GM18502 (cell line): ENCODE measurements around the gene SKIC8.
"Not testable (repeated sequence)": the region's sequence is repeated elsewhere in the genome, so short reads cannot be mapped to it uniquely, and the experiment has no call there.

Experiments used
- ATAC-seq: cut with Tn5 transposase; IDR thresholded peaks from one replicate; pipeline ENCODE4 v1.9.1; 2021; ENCODE audit warnings: mild to moderate bottlenecking; ENCODE audit not compliant: unreplicated experiment, poor library complexity

The SKIC8 gene

DNA sequence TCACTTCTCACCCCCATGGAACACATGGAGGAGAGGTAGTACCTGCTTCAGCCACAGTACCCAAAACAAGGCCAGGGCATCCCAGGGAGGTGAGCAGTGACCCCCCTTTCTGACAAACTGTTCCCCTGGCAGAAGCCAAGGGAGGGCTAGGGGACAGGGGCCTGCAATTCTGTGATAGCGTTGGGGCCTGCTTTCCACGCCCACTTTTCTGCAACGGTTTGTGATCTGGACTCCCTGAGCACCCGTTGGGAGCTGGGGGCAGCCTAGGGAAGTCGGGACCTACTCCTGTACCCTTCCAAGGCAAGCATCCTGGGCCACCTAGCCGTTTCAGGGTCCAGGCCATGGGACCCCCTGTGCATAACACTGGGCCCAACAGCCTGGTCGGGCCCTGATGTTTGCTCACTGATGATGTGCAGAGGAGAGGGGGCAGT, 36.0 kb downstream of the SKIC8 start:
- ATAC-seq, result no peak

DNA sequence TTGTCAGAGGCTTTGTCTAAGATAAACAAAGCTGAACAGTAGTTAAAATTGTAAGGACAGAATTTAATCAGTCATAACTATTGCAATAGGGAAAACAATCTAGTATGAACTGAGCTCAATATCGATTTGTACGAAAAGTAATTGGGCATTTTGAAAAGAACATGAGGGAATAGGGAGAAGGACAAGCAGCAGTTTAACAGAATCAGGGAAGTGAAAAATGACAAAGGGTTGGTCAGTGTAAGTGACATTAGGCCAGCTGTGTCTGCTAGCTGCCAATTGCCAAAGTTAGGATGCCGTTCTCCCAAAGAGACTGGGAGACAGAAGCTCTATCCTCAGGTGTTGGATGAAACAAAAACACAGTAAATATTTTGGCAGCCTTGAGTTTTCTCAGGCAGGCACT, 38.3 kb downstream of the SKIC8 start:
- ATAC-seq, result no peak

DNA sequence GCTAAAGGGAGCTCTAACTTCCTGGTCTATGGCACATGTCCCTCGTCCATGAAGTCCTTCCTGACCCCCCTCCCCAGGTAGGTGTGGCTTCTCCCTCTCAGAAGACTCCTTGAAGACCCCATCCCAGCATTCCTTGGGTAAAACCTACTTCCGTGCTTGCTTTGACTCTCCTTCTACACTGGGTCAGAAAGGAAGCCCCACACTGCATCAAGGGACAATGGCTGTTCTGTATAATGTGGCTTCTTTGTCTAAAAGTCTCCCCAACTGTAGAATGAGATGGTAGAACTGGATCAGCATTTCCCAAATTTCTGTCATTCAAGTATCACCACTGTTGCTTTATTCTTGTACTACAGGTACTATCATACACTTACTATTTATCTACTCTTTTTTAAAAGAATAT, 38.9 kb downstream of the SKIC8 start:
- ATAC-seq, result no peak

DNA sequence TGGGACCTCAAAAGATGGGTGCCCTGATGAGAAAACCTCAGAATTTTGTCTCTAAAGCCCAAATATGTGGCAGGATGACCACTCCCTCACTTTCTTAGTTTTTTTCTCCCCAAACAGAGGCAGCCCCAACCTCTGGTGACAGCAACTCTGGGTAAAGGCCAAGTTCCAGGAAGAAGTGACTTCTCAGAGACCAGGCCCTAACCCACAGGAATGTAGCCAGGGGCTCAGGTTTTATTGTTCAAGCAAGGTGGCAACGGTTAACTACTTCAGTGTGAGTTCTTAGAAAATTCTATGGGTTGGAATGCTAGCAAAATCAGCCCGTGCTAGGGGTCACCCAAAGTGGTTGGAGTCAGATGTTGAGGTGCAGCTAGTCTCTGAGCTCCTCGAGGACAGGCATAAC, 40.2 kb downstream of the SKIC8 start:
- no peak for ATAC-seq

DNA sequence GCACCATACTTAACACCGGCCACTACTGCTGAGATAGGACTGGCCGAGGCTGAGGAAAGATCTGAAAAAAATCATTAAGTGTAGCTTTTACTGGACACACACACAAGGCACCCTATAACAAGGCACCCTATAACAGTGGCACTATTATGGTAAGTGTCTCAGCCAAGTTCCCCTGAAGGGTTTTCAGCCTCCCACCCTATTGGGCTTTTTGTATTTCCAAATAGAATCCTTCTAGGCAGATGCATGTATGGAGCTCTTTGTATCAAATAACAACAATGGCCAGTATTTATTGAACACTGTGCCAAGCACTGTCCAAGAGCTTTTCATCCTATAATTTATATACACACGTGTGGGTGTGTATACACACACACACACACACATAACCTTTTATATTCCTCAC, 41.7 kb downstream of the SKIC8 start:
- ATAC-seq, result no peak

DNA sequence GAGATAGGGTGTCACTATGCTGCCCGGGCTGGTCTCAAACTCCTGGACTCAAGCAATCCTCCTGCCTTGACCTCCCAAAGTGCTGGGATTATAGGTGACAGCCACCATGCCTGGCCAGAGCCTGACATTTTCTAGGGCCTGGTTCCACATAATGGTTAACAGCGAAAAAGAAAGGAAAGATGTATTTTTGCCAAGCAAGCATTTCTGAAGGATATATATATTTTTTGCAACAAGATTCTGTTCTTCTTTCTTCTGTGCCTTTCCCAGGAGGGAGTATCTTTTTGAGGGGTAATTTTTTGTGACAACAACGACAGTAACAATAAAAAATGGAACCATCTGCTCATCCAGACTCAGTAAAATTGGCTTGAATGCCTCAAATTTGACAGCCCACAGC, 43.4 kb downstream of the SKIC8 start:
- no peak for ATAC-seq

DNA sequence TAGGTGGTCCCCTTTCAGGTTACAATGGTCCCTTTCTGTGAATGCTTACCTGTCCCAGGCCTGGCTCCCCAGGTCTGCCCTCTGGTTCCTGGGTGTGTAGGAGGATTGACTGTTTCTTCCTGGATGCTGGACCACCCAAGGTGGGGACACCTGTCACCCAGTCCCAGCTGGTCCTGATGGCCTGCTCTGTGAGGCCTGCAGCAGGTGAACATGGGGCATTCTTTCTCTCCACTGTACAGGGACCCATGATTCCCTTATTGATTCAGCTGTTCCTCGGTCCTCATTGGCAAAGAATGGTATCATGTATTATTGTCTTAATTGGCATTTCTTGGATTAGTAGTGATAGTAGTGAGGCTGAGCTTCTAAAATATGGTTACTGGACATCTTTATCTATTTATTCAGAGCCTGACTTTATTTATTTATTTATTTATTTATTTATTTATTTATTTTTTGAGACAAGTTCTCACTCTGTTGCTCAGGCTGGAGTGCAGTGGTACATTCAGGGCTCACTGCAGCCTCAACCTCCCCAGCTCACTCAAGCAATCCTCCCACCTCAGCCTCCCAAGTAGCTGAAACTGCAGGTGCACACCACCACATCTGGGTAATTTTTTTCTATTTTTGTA, 43.9 kb downstream of the SKIC8 start:
- ATAC-seq, result no peak

DNA sequence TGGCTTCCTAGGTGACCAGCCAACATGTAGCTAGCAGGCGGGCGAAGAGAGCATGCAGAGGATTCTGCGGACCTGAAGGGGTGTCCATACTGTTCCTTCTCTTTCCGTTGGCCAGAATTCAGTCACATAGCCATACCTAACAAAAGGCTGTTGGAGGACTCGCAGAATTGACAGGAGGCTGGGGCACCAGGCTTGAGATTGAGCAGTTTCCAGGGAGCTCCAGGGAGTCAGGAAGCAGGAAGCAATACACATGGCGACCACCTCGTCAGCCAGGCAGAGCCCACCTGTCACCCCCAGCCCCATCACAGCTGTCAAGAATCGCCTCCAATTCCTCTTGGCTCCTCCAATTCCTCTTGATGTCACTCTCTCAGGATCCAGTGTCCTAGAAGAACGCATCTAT, 48.3 kb downstream of the SKIC8 start:
- no peak for ATAC-seq

DNA sequence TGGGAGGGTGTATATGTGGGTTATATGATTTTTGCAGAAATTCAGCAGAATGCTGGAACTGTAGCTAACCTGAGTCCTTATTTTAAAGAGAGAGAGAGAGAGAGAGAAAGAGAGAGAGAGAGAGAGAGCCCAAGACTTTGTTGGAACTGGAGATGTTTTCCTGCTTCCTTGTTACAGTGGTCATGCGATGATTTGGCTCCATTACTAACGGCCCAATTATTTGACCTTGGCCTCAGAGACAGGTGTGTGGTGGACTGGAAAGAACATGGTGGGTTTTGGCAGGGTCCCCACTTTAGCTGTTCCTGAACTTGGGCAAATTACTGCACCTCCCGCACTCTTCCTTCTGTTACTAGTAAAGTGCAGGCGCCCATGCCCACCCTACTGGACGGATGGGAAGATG, 50.3 kb downstream of the SKIC8 start:
- no peak for ATAC-seq

DNA sequence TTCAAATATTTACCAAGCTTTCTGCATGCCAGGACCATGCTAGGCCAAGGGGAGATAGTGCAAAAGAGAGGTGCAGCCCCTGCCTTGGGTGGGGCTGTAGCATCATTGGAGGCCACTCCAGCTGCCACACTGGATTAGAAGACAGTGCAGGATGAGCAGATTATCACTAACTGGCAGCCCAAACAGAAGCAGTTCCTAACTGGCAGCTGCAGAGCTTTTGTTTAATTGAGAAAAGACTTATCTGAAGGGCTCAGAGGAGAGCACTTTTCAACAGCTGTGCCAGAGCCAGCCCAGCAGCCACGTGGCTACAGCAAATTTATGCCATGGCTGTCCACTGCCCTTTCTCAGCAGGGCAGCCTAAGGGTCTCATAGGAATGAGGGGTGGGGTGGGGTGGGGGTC, 51.5 kb downstream of the SKIC8 start:
- no peak for ATAC-seq

DNA sequence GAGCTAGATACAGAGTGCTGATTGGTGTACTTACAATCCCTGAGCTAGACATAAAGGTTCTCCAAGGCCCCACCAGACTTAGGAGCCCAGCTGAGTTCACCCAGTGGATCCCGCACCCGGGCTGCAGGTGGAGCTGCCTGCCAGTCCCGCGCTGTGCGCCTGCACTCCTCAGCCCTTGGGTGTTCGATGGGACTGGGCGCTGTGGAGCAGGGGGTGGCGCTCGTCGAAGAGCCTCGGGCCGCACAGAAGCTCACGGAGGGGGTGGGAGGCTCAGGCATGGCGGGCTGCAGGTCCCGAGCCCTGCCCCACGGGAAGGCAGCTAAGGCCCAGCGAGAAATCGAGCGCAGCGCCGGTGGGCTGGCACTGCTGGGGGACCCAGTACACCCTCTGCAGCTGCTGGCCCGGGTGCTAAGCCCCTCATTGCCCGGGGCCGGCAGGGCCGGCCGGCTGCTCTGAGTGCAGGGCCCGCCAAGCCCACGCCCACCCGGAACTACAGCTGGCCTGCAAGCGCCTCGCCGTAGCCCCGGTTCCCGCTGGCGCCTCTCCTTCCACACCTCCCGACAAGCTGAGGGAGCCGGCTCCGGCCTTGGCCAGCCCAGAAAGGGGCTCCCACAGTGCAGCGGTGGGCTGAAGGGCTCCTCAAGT, 53.3 kb downstream of the SKIC8 start:
- not testable (repeated sequence) for ATAC-seq

DNA sequence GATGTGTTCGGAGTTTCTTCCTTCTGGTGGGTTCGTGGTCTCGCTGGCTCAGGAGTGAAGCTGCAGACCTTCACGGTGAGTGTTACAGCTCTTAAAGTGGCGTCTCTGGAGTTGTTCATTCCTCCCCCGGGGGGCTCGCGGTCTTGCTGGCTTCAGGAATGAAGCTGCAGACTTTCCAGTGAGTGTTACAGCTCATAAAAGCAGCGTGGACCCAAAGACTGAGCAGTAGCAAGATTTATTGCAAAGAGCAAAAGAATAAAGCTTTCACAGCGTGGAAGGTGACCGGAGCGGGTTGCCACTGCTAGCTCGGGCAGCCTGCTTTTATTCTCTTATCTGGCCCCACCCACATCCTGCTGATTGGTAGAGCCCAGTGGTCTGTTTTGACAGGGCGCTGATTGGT, 54.0 kb downstream of the SKIC8 start:
- ATAC-seq, result not testable (repeated sequence)

DNA sequence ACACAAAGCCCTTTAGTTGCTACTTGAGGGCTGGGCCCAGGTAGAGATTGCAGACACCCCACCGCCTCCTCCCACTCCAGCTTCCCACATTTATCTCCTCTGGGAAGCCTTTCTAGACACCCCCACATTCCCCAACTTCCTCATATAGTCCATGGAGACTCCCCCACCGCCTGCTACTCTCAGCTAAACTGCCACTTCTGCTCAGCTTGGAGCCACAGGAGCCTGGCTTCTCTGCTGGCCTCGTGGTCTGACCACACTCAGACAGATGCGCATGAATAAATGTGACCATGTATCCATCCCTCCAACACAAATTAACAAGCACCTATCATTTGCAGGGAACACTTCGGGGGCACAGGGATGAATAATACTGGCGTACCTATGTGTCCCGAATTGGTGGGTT, 54.5 kb downstream of the SKIC8 start:
- ATAC-seq, result no peak

DNA sequence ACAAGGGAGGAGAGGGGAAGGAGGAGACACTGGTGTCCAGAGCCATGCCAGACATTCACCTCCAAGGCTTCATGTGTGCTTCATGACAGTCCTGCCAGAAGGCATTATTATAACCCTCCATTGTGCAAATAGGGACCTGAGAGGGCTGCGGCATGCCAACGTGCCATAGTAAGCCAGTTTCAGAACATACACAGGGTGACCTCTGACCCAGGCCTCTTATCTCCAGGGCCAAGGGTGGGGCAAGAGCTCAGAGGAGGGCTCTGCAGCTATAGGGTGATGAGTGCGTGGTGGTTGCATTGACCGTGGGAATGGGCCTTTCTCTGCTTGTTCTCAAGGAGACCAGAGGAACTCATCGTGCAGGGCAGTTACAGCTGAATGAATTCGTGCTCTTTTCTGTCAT, 55.3 kb downstream of the SKIC8 start:
- no peak for ATAC-seq

DNA sequence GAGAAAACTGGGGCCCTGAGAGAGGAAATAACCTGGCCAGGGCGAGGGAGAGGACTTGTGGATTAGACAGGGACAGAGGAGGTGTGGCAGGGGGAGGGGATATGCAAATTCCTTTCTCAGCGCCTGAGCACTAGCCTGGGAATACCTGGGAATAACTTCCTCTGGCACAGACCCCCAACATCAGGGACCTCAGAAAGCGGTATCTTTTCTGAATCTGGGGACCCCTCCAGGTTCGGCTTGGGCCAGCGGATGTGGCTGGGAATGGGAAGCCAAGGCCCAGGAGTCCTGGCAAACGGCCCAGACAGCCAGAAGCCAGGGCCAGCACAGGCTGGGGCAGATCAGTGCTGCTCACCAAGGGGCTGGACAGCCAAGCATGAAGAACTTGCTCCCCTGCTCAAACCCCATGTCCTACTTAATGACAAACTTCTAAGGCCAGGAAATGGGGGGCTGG, 55.9 kb downstream of the SKIC8 start:
- ATAC-seq, result no peak

DNA sequence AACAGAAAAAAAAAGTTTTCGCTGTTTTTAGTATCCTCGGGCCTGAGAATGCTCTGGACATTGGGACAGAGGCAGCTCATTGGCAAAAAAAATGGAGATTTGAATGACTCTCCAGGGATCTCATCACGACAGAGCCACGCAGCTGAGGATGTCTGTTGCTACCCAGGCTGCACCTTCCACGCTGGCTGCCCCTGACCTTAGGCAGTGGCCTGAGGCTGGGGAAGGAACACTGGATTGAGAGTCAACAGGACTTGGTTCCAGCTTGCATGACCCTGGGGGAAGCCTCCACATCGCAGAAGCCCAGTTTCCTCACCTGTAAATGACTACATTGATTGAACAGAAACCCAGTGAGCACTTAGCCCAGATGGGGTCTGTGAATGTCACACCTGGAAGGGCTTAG, 56.4 kb downstream of the SKIC8 start:
- no peak for ATAC-seq

DNA sequence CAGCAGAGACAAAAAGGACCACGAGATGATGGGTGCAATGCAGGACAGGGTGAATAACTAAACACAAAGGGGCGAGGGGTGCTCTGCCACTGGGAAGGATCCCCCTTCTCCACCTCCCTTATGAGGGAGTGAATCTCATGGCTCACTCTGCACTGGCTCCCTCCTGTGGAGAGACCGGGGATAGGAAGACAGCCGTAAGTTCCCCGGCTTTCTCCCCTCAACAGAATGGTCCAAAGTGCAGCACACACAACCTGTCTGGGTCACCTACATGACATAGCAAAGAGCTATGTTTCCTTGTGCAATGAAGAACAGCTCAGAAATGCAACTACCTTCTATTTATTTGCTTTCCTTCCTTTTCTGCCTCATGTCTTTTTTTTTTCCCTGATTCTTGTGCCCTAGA, 57.3 kb downstream of the SKIC8 start:
- no peak for ATAC-seq

DNA sequence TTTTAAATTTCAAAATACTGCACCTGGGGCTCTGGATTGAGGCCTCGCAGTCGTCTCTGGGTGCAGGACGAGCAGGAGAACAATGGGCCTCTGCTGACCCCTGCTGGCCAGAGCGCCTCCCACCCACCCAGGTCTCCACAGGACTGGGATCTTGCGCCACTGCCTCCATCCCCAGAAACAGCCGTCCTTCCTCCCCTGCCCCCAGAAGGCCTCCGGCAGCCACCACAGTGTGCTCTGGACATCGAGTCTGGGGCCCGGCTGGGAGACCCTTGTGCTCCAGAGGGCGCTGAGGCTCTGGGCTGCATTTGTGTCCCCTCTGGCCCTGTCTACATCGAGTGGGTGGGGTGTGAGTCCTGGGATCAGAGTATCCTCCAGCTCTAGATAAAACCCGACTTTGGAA, 58.4 kb downstream of the SKIC8 start:
- ATAC-seq, result peak; percentile 53

DNA sequence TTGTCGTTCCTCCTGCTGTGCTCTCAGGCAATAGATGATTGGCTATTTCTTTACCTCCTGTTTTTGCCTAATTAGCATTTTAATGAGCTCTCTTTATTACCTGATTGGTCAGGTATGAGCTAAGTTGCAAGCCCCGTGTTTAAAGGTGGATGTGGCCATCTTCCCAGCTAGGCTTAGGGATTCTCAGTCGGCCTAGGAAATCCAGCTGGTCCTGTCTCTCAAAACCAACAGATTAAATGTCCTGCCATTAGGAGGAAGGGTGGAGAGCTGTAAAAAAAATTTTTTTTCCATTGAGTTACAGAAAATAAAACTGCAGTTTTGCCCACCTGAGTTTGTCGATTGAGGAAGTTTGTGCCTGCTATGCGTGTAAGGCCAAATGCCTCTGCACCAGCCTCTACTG, 59.6 kb downstream of the SKIC8 start:
- no peak for ATAC-seq

DNA sequence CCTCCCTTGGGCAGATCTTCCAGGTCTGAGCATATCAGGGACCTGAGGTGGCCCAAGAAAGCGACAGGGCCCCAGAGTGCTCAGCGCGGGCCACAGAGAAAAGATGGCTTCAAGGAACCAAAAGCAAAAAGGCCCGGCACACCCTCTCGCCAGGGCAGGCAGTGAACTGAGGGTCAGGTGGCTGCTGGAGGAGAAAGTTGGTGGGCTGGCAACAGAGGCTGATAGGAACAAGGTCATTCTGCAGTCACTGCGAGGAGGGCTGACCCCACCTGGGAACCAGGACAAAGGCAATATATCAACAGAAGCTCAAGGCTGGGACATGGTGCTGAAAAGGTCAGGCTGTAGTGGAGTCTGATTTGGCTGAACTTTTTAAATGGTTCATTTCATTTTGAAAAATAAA, 62.3 kb downstream of the SKIC8 start:
- ATAC-seq, result no peak

DNA sequence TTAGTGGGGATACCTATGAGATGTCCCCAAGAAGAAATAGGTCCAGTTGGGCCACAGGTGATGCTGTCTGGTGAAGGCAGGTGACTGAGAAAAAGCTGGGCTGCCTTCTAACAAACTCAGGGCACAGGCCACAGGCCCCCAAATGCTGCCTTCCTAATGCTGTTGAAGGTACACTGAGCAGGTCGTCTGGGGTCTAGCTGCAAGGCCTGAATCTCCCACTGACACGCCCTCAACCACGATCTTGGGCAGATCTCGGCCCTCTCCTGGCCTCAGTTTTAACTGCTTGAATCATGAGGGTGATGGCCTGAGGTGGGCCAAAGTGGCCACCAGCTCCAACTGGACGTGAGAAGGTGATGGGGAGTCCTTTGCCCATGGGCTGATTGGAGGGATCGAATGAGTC, 62.9 kb downstream of the SKIC8 start:
- no peak for ATAC-seq

DNA sequence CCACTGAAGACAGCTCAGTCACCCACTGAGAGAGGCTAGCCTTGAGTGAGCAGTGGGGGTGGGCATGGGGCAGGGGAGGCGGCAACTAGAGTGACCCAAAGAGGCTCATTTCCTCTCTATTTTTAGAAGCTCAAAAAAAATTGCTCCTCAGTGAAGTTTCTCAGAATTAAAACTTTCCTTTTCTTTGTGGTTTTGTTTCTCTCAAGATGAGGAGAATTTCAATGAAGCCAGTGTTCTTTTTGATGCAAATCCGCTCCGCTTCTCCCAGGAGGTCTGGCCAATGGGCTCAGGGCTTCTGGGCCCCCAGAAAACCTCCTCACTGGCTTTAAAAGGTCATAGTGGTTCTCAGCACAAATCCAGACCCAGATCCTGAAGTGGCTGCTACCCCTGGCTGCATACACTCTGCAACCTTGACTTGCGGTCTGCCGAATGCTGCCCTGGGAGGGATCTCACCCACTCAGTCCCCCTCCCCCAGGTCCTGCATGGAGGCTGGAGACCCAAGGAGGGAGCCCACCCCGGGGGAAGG, 64.8 kb downstream of the SKIC8 start, which contains the start of gene ACSBG1:
Gene ACSBG1, minus strand, starts transcription at position 51 of the 526 bp plus-strand sequence. CDS start 64 bp downstream, outside the sequence.
- no peak for ATAC-seq
